ENCODE data around the gene C1QTNF8.

- no peak for TF ChIP-seq POLR2AphosphoS5 (IDR thresholded peaks at IDR 0.05; ENCODE audit: low read depth, low read length)
- no peak for TF ChIP-seq POLR2A (IDR thresholded peaks at IDR 0.05; ENCODE audit: low read depth, low read length)
Observed at GRCh38 chr16:1091992-1092552, 4.0 kb downstream of the C1QTNF8 start.

All from GM12892 (cell line).